OCI-LY1 (cell line): ENCODE results near the gene NKIRAS2.

Experiments
- CTCF ChIP-seq: fragments of 200-600 bp; sonication (generic), shearing (Covaris generic); IDR thresholded peaks from 2 replicates; pipeline ENCODE4 v1.5.1; 2017; ENCODE audit warnings: mild to moderate bottlenecking, antibody characterized with exemption, low read length, moderate library complexity, mixed read lengths
- EZH2 ChIP-seq: fragments of 200-600 bp; sonication (generic), shearing (Covaris generic); IDR thresholded peaks from 2 replicates; pipeline ENCODE4 v1.8.0; 2017; ENCODE audit warnings: borderline replicate concordance, mixed run types, mild to moderate bottlenecking, antibody characterized with exemption, low read length, moderate library complexity, mixed read lengths

- TF ChIP-seq CTCF (no peak), EZH2 (no peak)
These were observed 18.5 kb downstream of the NKIRAS2 start for GRCh38 chr17:42038221-42038973.
